ENCODE data around the gene ATG7.
"Not testable (repeated sequence)": the region's sequence is repeated elsewhere in the genome, so short reads cannot be mapped to it uniquely, and the experiment has no call there.

- TF ChIP-seq, protein P1, sequence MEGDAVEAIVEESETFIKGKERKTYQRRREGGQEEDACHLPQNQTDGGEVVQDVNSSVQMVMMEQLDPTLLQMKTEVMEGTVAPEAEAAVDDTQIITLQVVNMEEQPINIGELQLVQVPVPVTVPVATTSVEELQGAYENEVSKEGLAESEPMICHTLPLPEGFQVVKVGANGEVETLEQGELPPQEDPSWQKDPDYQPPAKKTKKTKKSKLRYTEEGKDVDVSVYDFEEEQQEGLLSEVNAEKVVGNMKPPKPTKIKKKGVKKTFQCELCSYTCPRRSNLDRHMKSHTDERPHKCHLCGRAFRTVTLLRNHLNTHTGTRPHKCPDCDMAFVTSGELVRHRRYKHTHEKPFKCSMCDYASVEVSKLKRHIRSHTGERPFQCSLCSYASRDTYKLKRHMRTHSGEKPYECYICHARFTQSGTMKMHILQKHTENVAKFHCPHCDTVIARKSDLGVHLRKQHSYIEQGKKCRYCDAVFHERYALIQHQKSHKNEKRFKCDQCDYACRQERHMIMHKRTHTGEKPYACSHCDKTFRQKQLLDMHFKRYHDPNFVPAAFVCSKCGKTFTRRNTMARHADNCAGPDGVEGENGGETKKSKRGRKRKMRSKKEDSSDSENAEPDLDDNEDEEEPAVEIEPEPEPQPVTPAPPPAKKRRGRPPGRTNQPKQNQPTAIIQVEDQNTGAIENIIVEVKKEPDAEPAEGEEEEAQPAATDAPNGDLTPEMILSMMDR (optimal IDR thresholded peaks at IDR 0.05 in 1 of 3, IDR thresholded peaks at IDR 0.05 in 1 of 3, conservative IDR thresholded peaks at IDR 0.05 in 1 of 3; ENCODE audit: extremely low read depth in 1 of 3, insufficient read depth in 2 of 3, low read length in 3 of 3), result not testable (repeated sequence)
- TF ChIP-seq EZH2 (IDR thresholded peaks at IDR 0.05; ENCODE audit: low read length), result not testable (repeated sequence)
Measured at GRCh38 chr3:11513125-11513816, 241.1 kb downstream of the ATG7 start.

All from keratinocyte (primary cell).